Naive B cell (primary cell): Measurements from ENCODE around the gene BTN3A1. TPM values are rescaled to one million over a fixed set of nuclear protein-coding genes. Genes with fewer than 3 reads are reported as not detected.
"Not testable (repeated sequence)": the region's sequence is repeated elsewhere in the genome, so short reads cannot be mapped to it uniquely, and the experiment has no call there.

ENCODE experiments used
- ATAC-seq, 2 donors: fragments of 150-1000 bp; cut with Tn5 transposase; 2 replicates each; pipeline ENCODE4 v1.10.0; 2021; ENCODE audit warnings: low read depth in 2 of 2, mild to moderate bottlenecking in 2 of 2, moderate library complexity in 2 of 2
- DNase-seq: peaks from one replicate; pipeline ENCODE4 v3.0.0; 2022
- H3K27ac Mint-ChIP-seq, 6 donors: one replicate each; pipeline ENCODE4 v1.8.0; 2020 to 2022; ENCODE audit warnings: mild to moderate bottlenecking in 6 of 6, mixed read lengths in 6 of 6, moderate library complexity in 5 of 6, inconsistent platforms in 2 of 6
- H3K27me3 Mint-ChIP-seq, 3 donors: one replicate each; pipeline ENCODE4 v1.8.0; 2021 to 2022; ENCODE audit warnings: mixed read lengths in 3 of 3, mild to moderate bottlenecking in 1 of 3
- H3K36me3 Mint-ChIP-seq, 2 donors: one replicate each; pipeline ENCODE4 v1.8.0; 2020 to 2022; ENCODE audit warnings: mixed read lengths in 2 of 2, inconsistent platforms in 1 of 2, mild to moderate bottlenecking in 1 of 2
- H3K4me1 Mint-ChIP-seq, 3 donors: one replicate each; pipeline ENCODE4 v1.8.0; 2020 to 2022; ENCODE audit warnings: mixed read lengths in 3 of 3, inconsistent platforms in 1 of 3, mild to moderate bottlenecking in 1 of 3, moderate library complexity in 1 of 3
- H3K4me3 Mint-ChIP-seq, 8 donors: one replicate each; pipeline ENCODE4 v1.8.0; 2020 to 2022; ENCODE audit warnings: mild to moderate bottlenecking in 8 of 8, mixed read lengths in 8 of 8, moderate library complexity in 8 of 8, inconsistent platforms in 2 of 8
- H3K9me3 Mint-ChIP-seq, 7 donors: one replicate each; pipeline ENCODE4 v1.8.0; 2020 to 2022; ENCODE audit warnings: mixed read lengths in 7 of 7, mild to moderate bottlenecking in 5 of 7, inconsistent platforms in 2 of 7, moderate library complexity in 1 of 7
- polyA plus RNA-seq, 6 donors: library from polyadenylated mRNA; unstranded; fragments of 300-500 nt; fragmentation: Illumina TruSeq; gene quantifications; one replicate each; pipeline ENCODE4 v1.2.3, GENCODE V29; 2021; ENCODE audit warnings: low read depth in 6 of 6

Gene BTN3A1
- polyA plus RNA-seq, 6 donors from 2014 or later = 14.0 to 30.0 (median 19.2) TPM

DNA sequence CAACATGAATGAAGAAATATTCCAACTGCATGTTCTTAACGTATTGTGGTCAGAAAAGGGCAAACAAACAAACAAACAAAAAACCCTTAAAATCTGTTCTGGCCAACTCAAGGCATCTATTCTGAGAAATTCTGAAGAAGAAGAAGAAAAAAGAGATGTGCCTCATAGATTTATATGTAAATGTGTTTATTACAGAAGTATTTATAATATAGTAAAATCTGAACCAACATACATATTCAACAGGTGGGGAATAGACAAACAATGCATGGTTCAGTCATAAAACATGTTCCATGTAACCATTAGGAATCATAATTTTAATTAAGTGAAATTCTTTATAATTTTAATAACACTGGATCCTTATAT, 36.5 kb upstream of the BTN3A1 start:
- DNase-seq (no peak), ATAC-seq (no peak)
- Mint-ChIP-seq H3K9me3 (no peaks in the 10 kb centered on the region), H3K4me1 (peaks cover 34 to 52% (median 45%) of the 10 kb centered on the region in 3 donors), H3K27me3 (peaks cover 2 to 6% (median 3%) of the 10 kb centered on the region in 3 donors), H3K36me3 (peaks cover 6 to 9% of the 10 kb centered on the region in 2 donors), H3K4me3 (no peak overlapping the region), H3K27ac (no peak overlapping the region)

GRCh38 chr6:26366504-26366903, 35.6 kb upstream of the BTN3A1 start:
- ATAC-seq = no peak
- DNase-seq = no peak
- Mint-ChIP-seq H3K36me3 (peaks cover 6 to 9% of the 10 kb centered on the region in 2 donors), H3K27ac (peak overlapping the region in 3 of 6 donors; percentile 54 to 96 (median 82)), H3K27me3 (no peaks in the 10 kb centered on the region), H3K4me3 (peak overlapping the region in 5 of 8 donors; percentile 37 to 89 (median 77)), H3K4me1 (peaks cover 31 to 50% (median 37%) of the 10 kb centered on the region in 3 donors), H3K9me3 (no peaks in the 10 kb centered on the region)

GRCh38 chr6:26367114-26367513, 35.0 kb upstream of the BTN3A1 start:
- Mint-ChIP-seq H3K4me3 (peak overlapping the region in 4 of 8 donors; percentile 65 to 89 (median 80)), H3K27ac (peak overlapping the region in 2 of 6 donors; percentile 0 to 51), H3K9me3 (no peaks in the 10 kb centered on the region), H3K27me3 (no peaks in the 10 kb centered on the region), H3K36me3 (peaks cover 6 to 9% of the 10 kb centered on the region in 2 donors), H3K4me1 (peaks cover 28 to 54% (median 37%) of the 10 kb centered on the region in 3 donors)
- DNase-seq (no peak), ATAC-seq (no peak)

DNA sequence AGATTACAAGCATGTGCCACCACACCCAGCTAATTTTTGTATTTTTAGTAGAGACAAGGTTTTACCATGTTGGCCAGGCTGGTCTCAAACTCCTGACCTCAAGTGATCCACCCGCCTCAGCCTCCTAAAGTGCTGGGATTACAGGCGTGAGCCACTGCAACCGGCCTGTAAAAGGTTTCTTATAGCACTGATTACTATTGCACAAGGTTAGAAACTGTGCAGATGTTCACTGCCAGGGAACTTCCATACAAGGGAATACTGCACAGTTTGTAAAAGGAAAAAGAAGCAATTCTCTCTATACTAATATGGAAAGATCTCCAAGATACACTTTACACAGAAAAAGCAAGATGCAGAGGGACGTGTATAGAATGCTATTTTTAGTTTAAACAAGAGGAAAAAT, 30.3 kb upstream of the BTN3A1 start:
- peaks cover 29 to 35% of the 10 kb centered on the region in 2 donors for H3K36me3 Mint-ChIP-seq
- DNase-seq, H3K27me3 Mint-ChIP-seq, H3K9me3 Mint-ChIP-seq, ATAC-seq, H3K27ac Mint-ChIP-seq, H3K4me3 Mint-ChIP-seq: not testable (repeated sequence)
- H3K4me1 Mint-ChIP-seq = peaks cover 50 to 71% (median 54%) of the 10 kb centered on the region in 3 donors

DNA sequence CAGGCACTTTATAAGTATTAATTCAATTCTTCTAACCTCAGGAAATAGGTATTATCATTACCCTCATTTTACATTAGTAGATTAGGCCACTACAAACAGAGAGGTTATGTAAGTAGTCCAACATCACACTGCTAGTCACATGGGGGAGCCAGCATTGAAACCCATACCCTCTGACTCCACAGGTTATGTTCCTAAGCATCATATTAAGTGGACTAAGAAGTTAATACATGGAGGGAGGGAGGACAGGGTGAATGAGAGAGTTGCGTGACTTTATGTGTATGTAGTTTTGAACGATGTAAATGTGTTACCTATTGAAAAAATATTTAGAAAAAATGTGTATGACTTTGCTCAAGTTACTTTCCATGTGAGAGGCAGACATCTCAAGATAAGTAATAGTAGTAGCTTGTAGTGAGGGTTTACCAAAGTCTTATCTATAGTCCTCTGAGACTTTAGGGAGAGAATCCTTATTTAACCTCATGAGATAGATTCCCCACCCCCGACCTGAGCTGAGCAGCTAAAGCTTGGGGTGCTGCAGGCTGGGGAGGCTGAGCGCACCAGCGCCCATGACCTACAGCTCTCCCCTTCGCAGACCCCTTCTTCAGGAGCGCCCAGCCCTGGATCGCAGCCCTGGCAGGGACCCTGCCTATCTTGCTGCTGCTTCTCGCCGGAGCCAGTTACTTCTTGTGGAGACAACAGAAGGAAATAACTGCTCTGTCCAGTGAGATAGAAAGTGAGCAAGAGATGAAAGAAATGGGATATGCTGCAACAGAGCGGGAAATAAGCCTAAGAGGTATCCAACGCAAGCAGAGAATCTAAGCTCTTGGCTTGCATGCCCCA, 29.5 kb upstream of the BTN3A1 start:
- H3K4me1 Mint-ChIP-seq = peaks cover 43 to 69% (median 51%) of the 10 kb centered on the region in 3 donors
- H3K4me3 Mint-ChIP-seq = no peak overlapping the region
- H3K27me3 Mint-ChIP-seq = no peaks in the 10 kb centered on the region
- peak overlapping the region in 1 of 6 donors; percentile 76 for H3K27ac Mint-ChIP-seq
- H3K36me3 Mint-ChIP-seq = peaks cover 35% of the 10 kb centered on the region in 2 donors
- ATAC-seq = no peak
- DNase-seq = no peak
- no peaks in the 10 kb centered on the region for H3K9me3 Mint-ChIP-seq

DNA sequence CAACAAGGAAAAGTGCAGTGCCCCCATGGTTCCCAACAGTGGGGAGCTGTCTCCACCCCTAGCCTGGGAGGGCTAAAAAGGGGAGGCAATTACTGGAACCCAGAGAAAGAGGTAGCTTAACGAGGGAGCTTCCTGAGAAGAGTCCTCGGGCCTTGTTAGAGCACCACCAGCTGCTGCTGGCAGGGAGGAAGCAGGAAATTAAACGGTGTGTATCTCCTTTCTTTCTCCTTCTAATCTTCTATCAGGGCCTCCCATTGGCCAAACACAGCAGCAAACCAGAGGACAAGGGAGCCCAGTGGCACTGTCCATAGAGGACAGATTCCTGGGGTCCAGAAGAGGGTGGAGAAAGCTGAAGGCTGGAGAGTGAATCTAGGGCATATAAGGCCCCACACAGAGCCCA, 26.8 kb upstream of the BTN3A1 start:
- peak overlapping the region; percentile 47 to 96 (median 92) for H3K27ac Mint-ChIP-seq
- ATAC-seq (peak; percentile 54 to 62), DNase-seq (peak; percentile 5)
- no peaks in the 10 kb centered on the region for H3K27me3 Mint-ChIP-seq
- H3K4me1 Mint-ChIP-seq = peaks cover 28 to 46% (median 35%) of the 10 kb centered on the region in 3 donors
- peak overlapping the region in 7 of 8 donors; percentile 28 to 85 (median 50) for H3K4me3 Mint-ChIP-seq
- peaks cover 26 to 29% of the 10 kb centered on the region in 2 donors for H3K36me3 Mint-ChIP-seq
- no peaks in the 10 kb centered on the region for H3K9me3 Mint-ChIP-seq

GRCh38 chr6:26377719-26378118, 24.4 kb upstream of the BTN3A1 start:
- DNase-seq (no peak), ATAC-seq (no peak)
- H3K27ac Mint-ChIP-seq = peak overlapping the region in 1 of 6 donors; percentile 80
- peaks cover 45 to 48% (median 47%) of the 10 kb centered on the region in 3 donors for H3K4me1 Mint-ChIP-seq
- H3K4me3 Mint-ChIP-seq = no peak overlapping the region
- peaks cover 26 to 29% of the 10 kb centered on the region in 2 donors for H3K36me3 Mint-ChIP-seq
- no peaks in the 10 kb centered on the region for H3K9me3 Mint-ChIP-seq
- no peaks in the 10 kb centered on the region for H3K27me3 Mint-ChIP-seq

DNA sequence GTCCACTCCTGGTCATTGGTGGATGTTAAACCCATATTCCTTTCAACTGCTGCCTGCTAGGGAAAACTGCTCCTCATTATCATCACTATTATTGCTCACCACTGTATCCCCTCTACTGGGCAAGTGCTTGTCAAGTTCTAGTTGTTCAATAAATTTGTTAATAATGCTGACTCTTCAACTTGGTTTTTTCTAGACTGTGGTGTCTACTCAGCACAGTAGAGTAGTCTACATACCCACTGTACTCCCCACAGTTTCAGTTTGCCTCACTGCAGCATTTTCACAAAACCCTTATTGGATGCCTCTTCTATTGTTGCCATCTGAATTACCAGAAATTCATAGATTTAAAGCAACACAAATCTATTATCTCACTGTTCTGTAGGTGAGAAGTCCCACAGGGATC, 23.9 kb upstream of the BTN3A1 start:
- H3K4me3 Mint-ChIP-seq, H3K9me3 Mint-ChIP-seq, H3K27me3 Mint-ChIP-seq, DNase-seq, ATAC-seq: not testable (repeated sequence)
- peaks cover 49 to 52% (median 51%) of the 10 kb centered on the region in 3 donors for H3K4me1 Mint-ChIP-seq
- peaks cover 27 to 29% of the 10 kb centered on the region in 2 donors for H3K36me3 Mint-ChIP-seq
- H3K27ac Mint-ChIP-seq = peak overlapping the region in 2 of 6 donors; percentile 22 to 78

- H3K4me1 Mint-ChIP-seq = peaks cover 46 to 56% (median 56%) of the 10 kb centered on the region in 3 donors
- no peaks in the 10 kb centered on the region for H3K27me3 Mint-ChIP-seq
- peak overlapping the region in 1 of 6 donors; percentile 22 for H3K27ac Mint-ChIP-seq
- no peaks in the 10 kb centered on the region for H3K9me3 Mint-ChIP-seq
- H3K4me3 Mint-ChIP-seq = no peak overlapping the region
- ATAC-seq (no peak), DNase-seq (no peak)
- peaks cover 20 to 24% of the 10 kb centered on the region in 2 donors for H3K36me3 Mint-ChIP-seq
Measured at GRCh38 chr6:26379292-26379691, 22.8 kb upstream of the BTN3A1 start.

DNA sequence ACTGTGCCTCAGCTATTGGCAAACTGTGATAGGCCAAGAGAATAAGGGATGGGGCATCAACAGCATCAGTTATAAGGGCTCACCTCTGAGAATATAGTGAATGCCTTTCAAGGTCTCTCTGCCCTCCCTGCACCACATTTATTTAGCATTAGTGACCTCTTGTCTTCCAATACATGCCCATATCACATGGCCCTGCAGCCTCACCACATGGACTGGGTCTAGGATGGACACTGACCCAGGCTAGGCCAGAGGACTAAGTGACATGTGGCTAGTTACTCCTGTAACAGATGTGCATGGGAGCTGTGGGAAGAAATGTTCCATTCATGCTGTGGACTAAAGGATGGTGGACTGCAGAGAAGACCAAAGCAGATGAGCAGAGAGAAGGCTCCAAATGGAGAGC, 22.3 kb upstream of the BTN3A1 start:
- H3K27ac Mint-ChIP-seq = peak overlapping the region in 2 of 6 donors; percentile 17 to 22
- peak overlapping the region in 1 of 8 donors; percentile 59 for H3K4me3 Mint-ChIP-seq
- ATAC-seq (no peak), DNase-seq (no peak)
- peaks cover 44 to 55% (median 54%) of the 10 kb centered on the region in 3 donors for H3K4me1 Mint-ChIP-seq
- peaks cover 15 to 19% of the 10 kb centered on the region in 2 donors for H3K36me3 Mint-ChIP-seq
- no peaks in the 10 kb centered on the region for H3K27me3 Mint-ChIP-seq
- no peaks in the 10 kb centered on the region for H3K9me3 Mint-ChIP-seq

DNA sequence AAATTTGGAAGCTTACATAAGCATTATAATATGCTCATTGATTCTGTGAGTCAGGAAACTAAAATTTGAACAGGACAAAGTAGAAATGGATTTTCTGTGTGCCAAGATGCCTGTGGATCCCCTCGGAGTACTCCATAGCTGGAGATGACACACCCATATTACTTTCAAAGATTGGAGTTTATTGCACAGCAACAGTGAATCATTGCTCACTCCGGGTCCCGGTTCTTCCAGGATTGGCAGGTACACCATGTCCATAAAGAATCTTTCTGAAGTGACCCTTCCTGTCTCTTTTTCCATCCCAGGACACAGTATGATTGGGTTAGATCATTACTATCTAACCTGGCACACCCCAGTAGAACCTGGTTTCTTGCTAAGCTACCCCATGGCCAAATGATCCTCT, 21.8 kb upstream of the BTN3A1 start:
- H3K4me1 Mint-ChIP-seq = peaks cover 44 to 55% (median 54%) of the 10 kb centered on the region in 3 donors
- DNase-seq (no peak), ATAC-seq (no peak)
- no peaks in the 10 kb centered on the region for H3K9me3 Mint-ChIP-seq
- H3K27ac Mint-ChIP-seq = peak overlapping the region in 2 of 6 donors; percentile 97 to 98
- peak overlapping the region in 1 of 8 donors; percentile 59 for H3K4me3 Mint-ChIP-seq
- no peaks in the 10 kb centered on the region for H3K27me3 Mint-ChIP-seq
- H3K36me3 Mint-ChIP-seq = peaks cover 12 to 14% of the 10 kb centered on the region in 2 donors

DNA sequence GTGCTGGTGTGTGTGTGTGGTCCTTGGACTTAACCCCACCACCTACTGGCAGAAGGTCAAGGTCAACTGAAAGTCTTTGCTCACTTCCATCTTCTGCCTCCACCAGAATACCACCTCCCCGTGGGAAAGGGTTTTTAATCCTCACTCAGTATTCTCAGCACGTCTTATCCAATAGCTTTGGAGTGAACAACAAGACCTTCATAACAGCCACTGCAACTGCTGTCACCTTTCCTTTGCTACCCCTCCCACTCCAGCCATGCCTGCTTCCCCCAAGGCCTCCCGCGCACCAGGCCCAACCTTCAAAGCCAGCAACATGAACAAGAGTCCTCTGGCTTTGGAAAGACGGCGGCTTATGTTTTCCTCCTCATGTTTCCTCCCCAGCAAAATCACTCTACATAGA, 20.0 kb upstream of the BTN3A1 start:
- no peaks in the 10 kb centered on the region for H3K9me3 Mint-ChIP-seq
- DNase-seq = no peak
- no peak for ATAC-seq
- H3K4me3 Mint-ChIP-seq = peak overlapping the region in 6 of 8 donors; percentile 37 to 100 (median 98)
- H3K27ac Mint-ChIP-seq = peak overlapping the region; percentile 91 to 100 (median 99)
- peaks cover 3 to 13% of the 10 kb centered on the region in 2 donors for H3K36me3 Mint-ChIP-seq
- no peaks in the 10 kb centered on the region for H3K27me3 Mint-ChIP-seq
- H3K4me1 Mint-ChIP-seq = peaks cover 47 to 56% (median 55%) of the 10 kb centered on the region in 3 donors

DNA sequence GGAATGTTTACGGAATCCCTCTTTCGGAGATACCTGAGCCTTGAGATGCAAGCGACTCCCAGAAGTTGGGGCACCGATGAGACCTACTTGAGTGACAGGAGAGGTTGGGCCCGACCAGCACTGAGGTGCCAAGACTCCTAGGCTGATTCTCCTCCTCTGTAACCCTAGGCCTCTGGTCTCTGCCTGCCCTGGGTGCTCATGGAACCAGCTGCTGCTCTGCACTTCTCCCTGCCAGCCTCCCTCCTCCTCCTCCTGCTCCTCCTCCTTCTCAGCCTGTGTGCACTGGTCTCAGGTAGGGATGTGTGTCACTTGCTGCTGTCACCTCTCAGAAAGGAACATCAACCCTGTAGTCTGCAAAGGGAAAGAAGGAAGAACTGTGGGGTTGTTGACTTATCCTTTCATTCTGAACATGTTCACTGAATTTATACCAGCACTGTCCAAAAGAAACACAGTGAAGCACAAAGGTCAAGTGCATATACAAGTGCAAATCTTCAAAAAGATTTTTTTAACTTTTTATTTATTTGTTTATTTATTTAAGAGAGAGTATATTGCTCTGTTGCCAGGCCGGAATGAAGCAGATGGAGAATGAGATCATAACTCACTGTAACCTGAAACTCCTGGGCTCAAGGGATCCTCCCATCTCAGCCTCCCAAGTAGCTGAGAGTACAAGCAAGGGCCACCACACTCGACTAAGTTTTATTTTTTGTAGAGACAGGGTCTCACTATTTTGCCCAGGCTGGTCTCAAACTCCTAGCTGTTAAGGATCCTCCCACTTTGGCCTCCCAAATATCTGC, 18.3 kb upstream of the BTN3A1 start:
- H3K9me3 Mint-ChIP-seq = no peaks in the 10 kb centered on the region
- no peaks in the 10 kb centered on the region for H3K27me3 Mint-ChIP-seq
- ATAC-seq = peak; percentile 14 to 26
- peak overlapping the region; percentile 97 to 100 (median 98) for H3K4me3 Mint-ChIP-seq
- H3K4me1 Mint-ChIP-seq = peaks cover 61 to 67% (median 65%) of the 10 kb centered on the region in 3 donors
- peaks cover 0 to 24% of the 10 kb centered on the region in 2 donors for H3K36me3 Mint-ChIP-seq
- H3K27ac Mint-ChIP-seq = peak overlapping the region; percentile 96 to 100 (median 99)
- no peak for DNase-seq
